ENCODE data around the gene HOXD9.

DNA sequence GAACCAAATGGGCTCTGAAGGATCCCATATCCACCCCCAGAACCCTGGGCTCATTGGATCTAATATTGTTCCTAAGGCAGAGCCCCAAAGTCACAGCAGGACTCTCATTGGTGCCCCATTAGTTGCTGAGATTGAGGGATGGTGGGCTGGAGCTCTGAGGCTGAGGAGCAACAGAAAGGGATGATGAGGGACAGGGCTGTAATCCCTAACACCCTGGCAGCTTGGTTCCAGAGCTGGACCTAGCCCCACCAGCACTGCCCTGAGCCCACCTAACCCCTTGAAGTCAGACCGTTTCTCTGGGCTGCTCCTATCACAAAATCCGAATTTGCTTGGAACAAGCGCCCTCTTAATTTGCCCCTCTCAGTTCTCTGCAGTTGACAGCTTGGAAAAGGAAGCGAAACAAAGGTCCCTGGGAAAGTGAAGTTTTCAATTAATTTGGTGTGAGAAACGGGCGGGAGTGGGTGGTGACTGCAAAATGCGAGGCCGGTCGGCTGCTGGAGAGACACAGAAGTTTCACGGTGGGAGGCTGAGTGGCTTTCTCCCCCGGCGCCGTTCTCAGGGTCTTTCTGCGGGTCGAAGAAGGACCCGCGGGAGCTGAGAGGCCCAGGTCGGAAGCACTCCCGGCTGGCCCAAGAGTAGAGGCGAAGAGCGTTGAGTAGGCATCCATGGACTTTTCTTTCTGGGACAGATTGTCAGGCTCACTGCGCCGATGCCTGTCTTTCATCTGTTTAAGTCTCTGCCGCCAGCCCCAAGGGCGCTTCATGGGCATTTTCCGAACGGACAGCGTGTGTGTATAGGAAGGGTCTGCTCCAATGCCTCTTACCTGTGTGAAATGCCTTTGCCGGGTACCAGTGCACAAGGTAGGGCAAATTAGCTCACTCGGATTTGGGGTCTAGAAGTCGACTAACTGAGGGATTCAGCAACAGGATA is 30.9 kb upstream of the HOXD9 start:
- TF ChIP-seq CTCF (IDR thresholded peaks at IDR 0.05) = no peak
- no peak for TF ChIP-seq POLR2A (IDR thresholded peaks at IDR 0.05)
